Peyer's patch (tissue), 4 donors: ENCODE measurements around the gene PDE5A. TPM values are rescaled to one million over a fixed set of nuclear protein-coding genes. Genes with fewer than 3 reads are reported as not detected.
"Not testable (repeated sequence)": the region's sequence is repeated elsewhere in the genome, so short reads cannot be mapped to it uniquely, and the experiment has no call there.

Source experiments
- DNase-seq, 3 donors: peaks; one replicate each; pipeline ENCODE4 v3.0.0-alpha.2; 2017 to 2019
- H3K27ac ChIP-seq, 4 donors: fragments of 200-600 bp; sonication (generic); one replicate each; pipeline ENCODE4 v1.5.1; 2016 to 2019
- H3K27me3 ChIP-seq, 2 donors: fragments of 200-600 bp; sonication (generic); one replicate each; pipeline ENCODE4 v1.5.1; 2019
- H3K36me3 ChIP-seq, 3 donors: fragments of 200-600 bp; sonication (generic); one replicate each; pipeline ENCODE4 v1.5.1; 2016 to 2019
- H3K4me1 ChIP-seq, 4 donors: fragments of 200-600 bp; sonication (generic); one replicate each; pipeline ENCODE4 v1.5.1; 2016 to 2019
- H3K4me3 ChIP-seq, 4 donors: fragments of 200-600 bp; sonication (generic); 1 replicate in 3 of 4; 2 replicates in 1 of 4; pipeline ENCODE4 v1.5.1; 2016 to 2019; ENCODE audit warnings: mild to moderate bottlenecking in 1 of 4
- H3K9me3 ChIP-seq, 4 donors: fragments of 200-600 bp; sonication (generic); one replicate each; pipeline ENCODE4 v1.5.1; 2016 to 2019; ENCODE audit warnings: mild to moderate bottlenecking in 1 of 4
- CTCF ChIP-seq, 6 experiments: fragments of 450-650 bp in 4 of 6; fragments of 200-600 bp in 2 of 6; sonication (generic) in 1 of 6; IDR thresholded peaks; one replicate each; pipeline ENCODE4 v1.5.1; 2017 to 2019; ENCODE audit warnings: antibody characterized with exemption in 6 of 6, mild to moderate bottlenecking in 3 of 6, moderate library complexity in 1 of 6
- POLR2A ChIP-seq, 2 donors: fragments of 450-650 bp; IDR thresholded peaks; one replicate each; pipeline ENCODE4 v1.5.1; 2017; ENCODE audit warnings: antibody characterized with exemption in 2 of 2, mild to moderate bottlenecking in 2 of 2, moderate library complexity in 2 of 2
- total RNA-seq, 4 donors: library from RNA; depleted of rRNA; stranded (reverse); fragments of >200 nt; gene quantifications; one replicate each; pipeline ENCODE4 v1.1.0, GENCODE V29; 2016

The PDE5A gene
- total RNA-seq, 4 donors from 2014 or later, result 37.7 to 58.6 (median 47.2) TPM

- no peaks in the 10 kb centered on the region for H3K36me3 ChIP-seq
- H3K4me3 ChIP-seq, result no peak overlapping the region
- no peak for TF ChIP-seq POLR2A (IDR thresholded peaks at IDR 0.05)
- no peak for TF ChIP-seq CTCF (IDR thresholded peaks at IDR 0.05)
- H3K27ac ChIP-seq, result no peak overlapping the region
- DNase-seq, result peak in 1 of 3 donors; percentile 58
- no peaks in the 10 kb centered on the region for H3K4me1 ChIP-seq
- no peaks in the 10 kb centered on the region for H3K27me3 ChIP-seq
- H3K9me3 ChIP-seq, result no peaks in the 10 kb centered on the region
Measured at GRCh38 chr4:119643306-119644042, 14.9 kb upstream of the PDE5A start.

- Histone ChIP-seq H3K4me1 (no peaks in the 10 kb centered on the region), H3K36me3 (no peaks in the 10 kb centered on the region), H3K27me3 (no peaks in the 10 kb centered on the region), H3K27ac (no peak overlapping the region), H3K9me3 (no peaks in the 10 kb centered on the region), H3K4me3 (no peak overlapping the region)
- TF ChIP-seq CTCF (IDR thresholded peaks at IDR 0.05) (no peak), POLR2A (IDR thresholded peaks at IDR 0.05) (no peak)
- no peak for DNase-seq
Measured at GRCh38 chr4:119641765-119642164, 13.2 kb upstream of the PDE5A start.

GRCh38 chr4:119638359-119638758, 9.8 kb upstream of the PDE5A start:
- TF ChIP-seq POLR2A (IDR thresholded peaks at IDR 0.05), result no peak
- TF ChIP-seq CTCF (IDR thresholded peaks at IDR 0.05), result no peak
- no peaks in the 10 kb centered on the region for H3K9me3 ChIP-seq
- DNase-seq, result no peak
- H3K27me3 ChIP-seq, result no peaks in the 10 kb centered on the region
- H3K27ac ChIP-seq, result no peak overlapping the region
- no peaks in the 10 kb centered on the region for H3K4me1 ChIP-seq
- H3K4me3 ChIP-seq, result no peak overlapping the region
- no peaks in the 10 kb centered on the region for H3K36me3 ChIP-seq

- not testable (repeated sequence) for DNase-seq, H3K36me3 ChIP-seq, H3K9me3 ChIP-seq, H3K4me3 ChIP-seq, H3K27ac ChIP-seq, H3K4me1 ChIP-seq, H3K27me3 ChIP-seq
Measured at GRCh38 chr4:119636851-119637250, 8.2 kb upstream of the PDE5A start.

GRCh38 chr4:119632216-119632615, 3.6 kb upstream of the PDE5A start:
- Histone ChIP-seq H3K9me3 (no peaks in the 10 kb centered on the region), H3K4me3 (no peak overlapping the region), H3K36me3 (no peaks in the 10 kb centered on the region), H3K27ac (no peak overlapping the region), H3K27me3 (no peaks in the 10 kb centered on the region), H3K4me1 (peaks cover 0 to 11% (median 6%) of the 10 kb centered on the region in 4 donors)
- DNase-seq, result no peak
- TF ChIP-seq CTCF (IDR thresholded peaks at IDR 0.05) (no peak), POLR2A (IDR thresholded peaks at IDR 0.05) (no peak)

- peaks cover 0 to 11% (median 8%) of the 10 kb centered on the region in 4 donors for H3K4me1 ChIP-seq
- TF ChIP-seq POLR2A (IDR thresholded peaks at IDR 0.05) (no peak), CTCF (IDR thresholded peaks at IDR 0.05) (no peak)
Measured at GRCh38 chr4:119629142-119629471, 503 bp upstream of the PDE5A start.

More at GRCh38 chr4:119629142-119629471, 503 bp upstream of the PDE5A start:
- no peaks in the 10 kb centered on the region for H3K9me3 ChIP-seq
- no peaks in the 10 kb centered on the region for H3K36me3 ChIP-seq
- peak overlapping the region; percentile 79 to 93 (median 86) for H3K27ac ChIP-seq
- no peak for DNase-seq
- peak overlapping the region; percentile 67 to 92 (median 75) for H3K4me3 ChIP-seq
- no peaks in the 10 kb centered on the region for H3K27me3 ChIP-seq
